NOMO-1 (cell line): Measurements from ENCODE around the gene MFSD2A.
"Not testable (repeated sequence)": the region's sequence is repeated elsewhere in the genome, so short reads cannot be mapped to it uniquely, and the experiment has no call there.

ENCODE experiments used
- DNase-seq, 2 experiments: peaks; one replicate each; lab custom pipeline; 2025; ENCODE audit not compliant: unreplicated experiment in 2 of 2; lab: John Stamatoyannopoulos, UW

MFSD2A gene

GRCh38 chr1:39996396-39997004, 41.6 kb downstream of the MFSD2A start:
- DNase-seq, result peak in 1 of 2 experiments; percentile 11

DNA sequence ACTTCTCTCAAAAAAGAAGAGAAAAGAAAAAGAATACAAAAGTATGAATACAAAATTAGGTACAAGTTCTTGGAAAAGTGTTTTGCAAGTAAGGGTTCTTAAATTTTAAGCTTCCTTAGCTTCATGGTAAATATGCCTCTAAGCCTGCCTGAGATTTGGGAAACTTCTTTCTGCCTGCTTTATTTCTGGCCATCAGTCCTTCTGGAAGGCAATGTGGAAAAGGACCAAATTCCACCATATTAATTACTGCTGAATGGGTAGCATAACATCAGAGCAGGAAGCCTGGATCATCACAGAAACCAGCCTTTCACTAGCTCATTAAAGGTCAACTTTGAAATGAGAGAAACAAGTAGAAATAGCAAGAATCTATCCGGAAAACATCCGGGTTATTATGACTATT, 46.5 kb downstream of the MFSD2A start:
- DNase-seq, result no peak

DNA sequence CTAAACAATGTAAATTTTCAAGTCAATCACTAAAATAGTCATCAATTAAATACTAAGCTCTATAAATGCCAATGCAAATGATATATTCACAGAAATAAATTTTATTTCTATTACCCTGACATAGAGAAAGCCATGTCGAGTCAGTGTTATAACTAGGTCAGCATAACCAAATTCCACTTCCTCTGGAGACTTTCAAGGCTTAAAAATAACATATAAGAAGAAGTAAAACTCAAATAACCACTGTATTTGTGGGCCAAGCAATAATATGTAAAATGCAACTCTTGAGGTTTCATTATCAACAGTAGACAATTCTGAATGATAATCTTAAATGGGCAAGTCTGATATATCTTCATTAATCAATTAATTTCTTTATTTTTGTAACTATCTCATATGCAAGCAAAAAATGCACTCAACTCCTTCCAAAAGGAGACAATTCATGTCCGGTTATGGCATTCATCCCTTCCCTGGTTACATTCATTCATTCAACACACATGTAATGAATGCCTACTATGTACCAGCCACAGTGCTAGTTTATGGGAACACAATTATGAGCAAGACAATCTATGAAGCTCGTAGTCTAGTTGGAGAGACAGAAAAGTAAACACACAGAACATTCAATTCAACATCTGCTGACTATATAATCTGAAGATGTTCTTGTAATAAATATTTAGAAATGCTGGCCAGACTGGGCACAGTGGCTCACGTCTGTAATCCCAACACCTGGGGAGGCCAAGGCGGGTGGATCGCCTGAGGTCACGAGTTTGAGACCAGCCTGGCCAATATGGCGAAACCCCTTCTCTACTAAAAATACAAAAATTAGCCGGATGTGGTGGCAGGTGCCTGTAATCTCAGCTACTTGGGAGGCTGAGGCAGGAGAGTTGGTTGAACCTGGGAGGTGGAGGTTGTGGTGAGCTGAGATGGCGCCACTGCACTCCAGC, 48.5 kb downstream of the MFSD2A start:
- peak; percentile 49 to 84 for DNase-seq

DNA sequence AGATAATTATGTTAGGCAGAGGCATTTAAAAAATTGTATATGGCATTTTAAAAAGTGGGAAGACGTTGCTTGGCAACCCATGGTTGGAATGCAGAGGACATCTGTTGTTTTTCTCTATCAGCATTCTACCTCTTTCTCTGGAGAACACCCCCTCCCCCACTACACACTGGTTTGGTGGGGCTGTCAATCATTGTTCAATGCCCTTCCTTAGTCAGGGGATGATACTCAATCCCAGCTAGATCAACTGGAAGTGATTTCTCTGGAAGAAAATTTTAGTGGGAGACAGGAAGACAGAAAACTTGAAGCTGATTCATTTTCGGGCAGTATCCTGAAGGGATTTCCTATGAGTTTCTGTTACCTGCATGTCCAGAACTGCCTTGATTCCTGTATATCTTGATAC, 49.9 kb downstream of the MFSD2A start:
- DNase-seq, result no peak

GRCh38 chr1:40007481-40008034, 52.6 kb downstream of the MFSD2A start:
- not testable (repeated sequence) for DNase-seq

DNA sequence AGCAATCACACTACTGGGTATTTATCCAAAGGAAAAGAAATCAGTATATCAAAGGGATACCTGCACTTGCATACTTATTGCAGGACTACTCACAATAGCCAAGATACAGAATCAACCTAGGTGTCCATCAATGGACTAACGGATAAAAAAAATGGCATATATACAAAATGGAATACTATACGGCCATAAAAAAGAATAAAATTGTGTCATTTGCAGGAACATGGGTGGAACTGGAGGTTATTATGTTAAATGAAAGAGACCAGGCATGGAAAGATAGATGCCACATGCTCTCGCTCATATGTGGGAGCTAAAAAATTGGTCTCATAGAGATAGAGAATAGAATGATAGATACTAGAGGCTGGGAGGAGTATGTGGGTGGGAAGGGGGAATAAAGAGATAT, 56.3 kb downstream of the MFSD2A start:
- DNase-seq, result no peak

DNA sequence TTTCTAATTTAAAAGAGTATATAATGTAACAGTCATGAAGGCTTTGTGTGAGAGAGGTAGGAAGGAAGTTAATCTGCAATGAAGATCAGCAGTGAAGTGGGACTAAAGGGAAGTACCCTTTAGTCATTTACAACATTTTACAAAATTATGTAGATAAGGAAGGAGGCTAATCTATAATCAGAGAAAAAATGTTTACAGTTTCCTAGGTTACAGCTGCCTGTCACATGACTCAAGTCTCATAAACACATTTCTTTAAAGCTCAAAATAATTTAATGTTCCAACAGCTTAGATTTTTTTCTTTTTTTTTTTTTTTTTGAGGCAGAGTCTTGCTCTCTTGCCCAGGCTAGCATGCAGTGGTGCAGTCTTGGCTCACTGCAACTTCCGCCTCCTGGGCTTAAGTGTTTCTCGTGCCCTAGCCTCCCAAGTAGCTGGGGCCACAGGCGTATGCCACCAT, 59.3 kb downstream of the MFSD2A start:
- peak in 1 of 2 experiments; percentile 48 for DNase-seq

DNA sequence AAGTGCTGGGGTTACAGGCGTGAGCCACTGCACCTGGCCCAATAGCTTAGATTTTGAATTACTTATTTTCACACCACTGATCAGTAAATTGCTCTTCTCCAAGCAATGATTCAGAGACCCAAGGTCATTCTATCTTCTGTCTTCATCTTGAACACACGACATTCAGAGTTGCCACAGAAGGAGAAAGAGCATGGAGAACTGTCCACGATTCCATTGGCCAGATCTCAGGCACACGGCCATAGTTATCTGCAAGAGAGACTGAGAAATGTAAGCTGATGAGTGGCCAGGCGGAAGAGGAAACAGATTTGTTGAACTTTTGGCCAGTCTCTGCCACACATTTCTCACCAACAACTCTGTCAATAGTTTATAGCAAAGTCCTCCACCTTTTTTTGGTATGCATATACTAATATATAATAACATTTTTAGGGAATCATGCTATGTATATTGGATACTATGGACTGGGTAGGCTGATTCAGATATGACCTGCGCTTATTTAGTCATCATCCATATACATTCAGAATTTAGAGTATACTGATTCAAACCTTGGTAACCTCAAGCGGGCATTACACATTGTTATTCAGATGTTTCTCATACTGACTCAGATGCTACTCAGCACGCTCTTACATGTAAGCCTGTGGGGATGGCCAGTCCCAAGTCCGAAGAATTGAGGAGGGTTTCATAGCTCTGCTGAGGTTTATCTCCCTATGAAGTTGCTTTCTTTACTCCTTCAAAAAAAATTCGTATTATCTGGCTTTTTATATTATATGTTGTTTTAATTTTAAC, 60.1 kb downstream of the MFSD2A start:
- DNase-seq, result no peak

DNA sequence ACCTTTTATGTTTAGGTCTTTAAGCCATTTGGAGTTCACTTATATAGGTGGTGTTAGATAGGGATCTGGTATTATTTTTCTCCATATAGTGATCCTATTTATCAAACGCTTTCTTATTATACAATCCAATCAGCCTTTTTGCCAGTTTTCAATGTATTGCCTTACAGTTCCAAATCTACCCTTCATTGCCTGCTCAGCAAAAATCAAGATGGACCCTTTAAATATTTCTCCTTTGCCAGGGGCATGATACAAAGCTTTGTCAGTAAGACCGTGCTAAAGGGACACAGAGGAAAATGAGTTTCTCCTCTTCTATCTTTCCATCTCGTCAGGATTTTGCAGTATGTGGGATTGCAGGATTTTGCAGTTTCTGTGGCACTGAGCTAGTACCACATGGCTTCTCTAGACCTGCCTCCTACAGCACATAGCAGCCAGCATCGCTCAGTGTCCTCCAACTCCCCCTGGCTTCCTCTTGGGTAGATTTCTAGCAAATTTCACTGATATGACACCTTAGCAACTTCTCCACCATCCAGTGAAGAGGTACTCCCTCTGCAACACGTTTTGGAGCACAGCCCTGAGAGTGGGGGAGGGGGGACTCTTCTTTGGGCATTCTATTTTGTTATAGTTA, 63.1 kb downstream of the MFSD2A start:
- DNase-seq, result no peak
